HG03460 (cell line): ENCODE data around the gene AREL1.

Source experiments
- ATAC-seq: cut with Tn5 transposase; IDR thresholded peaks from one replicate; pipeline ENCODE4 v1.9.1; 2021; ENCODE audit not compliant: unreplicated experiment

AREL1 gene

GRCh38 chr14:74697976-74698375, 14.9 kb downstream of the AREL1 start:
- ATAC-seq = no peak

- no peak for ATAC-seq
Observed at GRCh38 chr14:74697543-74697942, 15.3 kb downstream of the AREL1 start.

- no peak for ATAC-seq
Observed at GRCh38 chr14:74697011-74697410, 15.9 kb downstream of the AREL1 start.

GRCh38 chr14:74695406-74695805, 17.5 kb downstream of the AREL1 start:
- ATAC-seq = no peak

GRCh38 chr14:74693191-74693590, 19.7 kb downstream of the AREL1 start:
- ATAC-seq = no peak

- no peak for ATAC-seq
Observed at GRCh38 chr14:74691456-74691855, 21.4 kb downstream of the AREL1 start.

- no peak for ATAC-seq
Observed at GRCh38 chr14:74685921-74686678, 26.8 kb downstream of the AREL1 start.

- no peak for ATAC-seq
Observed at GRCh38 chr14:74685056-74685455, 27.8 kb downstream of the AREL1 start.

- ATAC-seq = peak; percentile 73
Observed at GRCh38 chr14:74684434-74684833, 28.4 kb downstream of the AREL1 start.

- no peak for ATAC-seq
Observed at GRCh38 chr14:74683406-74683805, 29.5 kb downstream of the AREL1 start.

GRCh38 chr14:74682169-74682952, 30.5 kb downstream of the AREL1 start:
- no peak for ATAC-seq

GRCh38 chr14:74675219-74675618, 37.7 kb downstream of the AREL1 start:
- no peak for ATAC-seq

GRCh38 chr14:74673768-74674167, 39.1 kb downstream of the AREL1 start:
- no peak for ATAC-seq

- no peak for ATAC-seq
Observed at GRCh38 chr14:74671789-74672188, 41.1 kb downstream of the AREL1 start.

GRCh38 chr14:74670726-74671411, 42.0 kb downstream of the AREL1 start:
- no peak for ATAC-seq

GRCh38 chr14:74669846-74670245, 43.0 kb downstream of the AREL1 start:
- ATAC-seq = no peak

- no peak for ATAC-seq
Observed at GRCh38 chr14:74669256-74669655, 43.6 kb downstream of the AREL1 start.

GRCh38 chr14:74667758-74668157, 45.1 kb downstream of the AREL1 start:
- no peak for ATAC-seq

GRCh38 chr14:74664717-74665116, 48.2 kb downstream of the AREL1 start:
- no peak for ATAC-seq

- ATAC-seq = no peak
Observed at GRCh38 chr14:74663884-74664283, 49.0 kb downstream of the AREL1 start.

GRCh38 chr14:74661726-74662450, 51.0 kb downstream of the AREL1 start:
- ATAC-seq = no peak
